AG04450 (cell line): ENCODE results near the gene FOXO6. TPM values are rescaled to one million over a fixed set of nuclear protein-coding genes. Genes with fewer than 3 reads are reported as not detected.
"Not testable (repeated sequence)": the region's sequence is repeated elsewhere in the genome, so short reads cannot be mapped to it uniquely, and the experiment has no call there.

Experiments
- CTCF ChIA-PET: fragments of 300-600, 350-600 bp; formaldehyde crosslinking; extraction: SDS; loops from one replicate; lab custom pipeline; 2022; ENCODE audit warnings: antibody characterized with exemption, inconsistent platforms; lab: Charles Lee
- POLR2A ChIA-PET: fragments of 350-600 bp; formaldehyde crosslinking; extraction: SDS; loops from one replicate; lab custom pipeline; 2021; ENCODE audit warnings: antibody characterized with exemption, inconsistent platforms; lab: Yijun Ruan, JAX
- DNase-seq: peaks from one replicate; pipeline ENCODE4 v3.0.0-alpha.2; 2011; ENCODE audit warnings: low read depth, low spot score
- H3K27ac ChIP-seq: one replicate; pipeline ENCODE4 v1.5.1; 2012; ENCODE audit warnings: low read depth, low read length, control low read depth
- H3K27me3 ChIP-seq: one replicate; pipeline ENCODE4 v1.6.0; 2012; ENCODE audit warnings: low read length; ENCODE audit not compliant: control insufficient read depth, insufficient read depth
- H3K4me3 ChIP-seq: 2 replicates; pipeline ENCODE4 v1.5.1; 2011; ENCODE audit warnings: mild to moderate bottlenecking, low read depth, low read length, control low read depth
- H3K9me3 ChIP-seq: 2 replicates; pipeline ENCODE4 v1.5.1; 2012; ENCODE audit warnings: low read length; ENCODE audit not compliant: control insufficient read depth, insufficient read depth
- CTCF ChIP-seq: IDR thresholded peaks from 2 replicates; pipeline ENCODE4 v1.5.1; 2011; ENCODE audit warnings: low read depth, low read length, control low read depth, inconsistent platforms
- polyA plus RNA-seq: library from polyadenylated mRNA; depleted of rRNA; stranded (reverse); fragments of >200 nt; gene quantifications from 2 replicates; pipeline ENCODE4 v1.2.3, GENCODE V29; 2011

The FOXO6 gene
- polyA plus RNA-seq, 1 experiment = not detected

- no peak for DNase-seq
- CTCF ChIA-PET = no interaction called here
- Histone ChIP-seq H3K27me3 (peaks cover 2% of the 10 kb centered on the region), H3K4me3 (no peak overlapping the region), H3K9me3 (peaks cover 7% of the 10 kb centered on the region; the same call in 1 of the 2 replicates), H3K27ac (no peak overlapping the region)
- POLR2A ChIA-PET = no interaction called here
- no peak for TF ChIP-seq CTCF
Measured at GRCh38 chr1:41328780-41329640, 32.2 kb upstream of the FOXO6 start.

GRCh38 chr1:41329662-41330587, 31.3 kb upstream of the FOXO6 start:
- no peak overlapping the region for H3K4me3 ChIP-seq
- H3K9me3 ChIP-seq = peaks cover 7% of the 10 kb centered on the region; the same call in 1 of the 2 replicates
- peaks cover 2% of the 10 kb centered on the region for H3K27me3 ChIP-seq
- TF ChIP-seq CTCF = no peak
- DNase-seq = no peak
- H3K27ac ChIP-seq = no peak overlapping the region
- CTCF ChIA-PET = interaction anchor here (0.5 kb wide), 1 partner anchor 311 kb away, joined by 4 read pairs; no protein-coding TSS in a partner anchor
- POLR2A ChIA-PET = no interaction called here

GRCh38 chr1:41330588-41331545, 30.4 kb upstream of the FOXO6 start:
- H3K27ac ChIP-seq = no peak overlapping the region
- no peak overlapping the region for H3K4me3 ChIP-seq
- H3K27me3 ChIP-seq = peaks cover 6% of the 10 kb centered on the region
- DNase-seq = no peak
- TF ChIP-seq CTCF = no peak
- CTCF ChIA-PET = interaction anchor here (0.5 to 0.6 kb wide), 2 partner anchors 42 to 312 kb away, joined by 4 read pairs; no protein-coding TSS in a partner anchor
- peaks cover 7% of the 10 kb centered on the region; the same call in 1 of the 2 replicates for H3K9me3 ChIP-seq
- POLR2A ChIA-PET = no interaction called here

- DNase-seq = no peak
- Histone ChIP-seq H3K9me3 (peaks cover 7% of the 10 kb centered on the region; the same call in 1 of the 2 replicates), H3K27me3 (peaks cover 6% of the 10 kb centered on the region), H3K27ac (no peak overlapping the region), H3K4me3 (no peak overlapping the region)
- ChIA-PET POLR2A (no interaction called here), CTCF (no interaction called here)
- no peak for TF ChIP-seq CTCF
Measured at GRCh38 chr1:41331546-41331917, 29.7 kb upstream of the FOXO6 start.

GRCh38 chr1:41332161-41332560, 29.1 kb upstream of the FOXO6 start:
- CTCF ChIA-PET = interaction anchor here (0.7 kb wide), 1 partner anchor 84 kb away, joined by 4 read pairs; no protein-coding TSS in a partner anchor
- POLR2A ChIA-PET, H3K27ac ChIP-seq, H3K4me3 ChIP-seq, H3K9me3 ChIP-seq, DNase-seq, H3K27me3 ChIP-seq: not testable (repeated sequence)
